Thoracic aorta (tissue), 2 donors: ENCODE measurements around the gene BCR. TPM values are rescaled to one million over a fixed set of nuclear protein-coding genes. Genes with fewer than 3 reads are reported as not detected.

ENCODE experiments used
- ATAC-seq: fragments of 150-250 bp; one replicate; pipeline ENCODE4 v1.8.0; 2017; ENCODE audit warnings: low read depth; ENCODE audit not compliant: insufficient number of reproducible peaks, low FRiP score
- DNase-seq: peaks from one replicate; pipeline ENCODE4 v3.0.0-alpha.2; 2020; ENCODE audit warnings: low spot score
- H3K27ac ChIP-seq, 2 donors: fragments of 200-600 bp; sonication (generic); 1 replicate in 1 of 2; 2 replicates in 1 of 2; pipeline ENCODE4 v1.5.1; 2016; ENCODE audit warnings: mild to moderate bottlenecking in 2 of 2, moderate library complexity in 2 of 2
- H3K27me3 ChIP-seq: fragments of 200-600 bp; sonication (generic); replicated peaks from 2 replicates; pipeline ENCODE4 v1.6.0; 2016; ENCODE audit warnings: mild to moderate bottlenecking; ENCODE audit not compliant: insufficient read depth
- H3K36me3 ChIP-seq: fragments of 200-600 bp; sonication (generic); one replicate; pipeline ENCODE4 v1.5.1; 2016
- H3K4me1 ChIP-seq, 2 donors: fragments of 200-600 bp; sonication (generic); 1 replicate in 1 of 2; 2 replicates in 1 of 2; pipeline versions ENCODE4 v1.5.1 to v1.6.0; 2016; ENCODE audit warnings: low read depth in 2 of 2, mild to moderate bottlenecking in 1 of 2; ENCODE audit not compliant: control insufficient read depth in 1 of 2
- H3K4me3 ChIP-seq: fragments of 200-600 bp; sonication (generic); 2 replicates; pipeline ENCODE4 v1.5.1; 2016; ENCODE audit warnings: mild to moderate bottlenecking
- H3K9me3 ChIP-seq: fragments of 200-600 bp; sonication (generic); 2 replicates; pipeline ENCODE4 v1.5.1; 2016
- total RNA-seq, 2 donors: library from RNA; depleted of rRNA; stranded (reverse); fragments of >200 nt; gene quantifications; one replicate each; pipeline versions ENCODE4 v1.1.0 to v1.2.3, GENCODE V29; 2016
- TF ChIP-seq, protein P1 (sequence below): fragments of 200-600 bp; sonication (generic); IDR thresholded peaks from one replicate; pipeline ENCODE4 v1.5.1; 2019; ENCODE audit warnings: antibody characterized with exemption

The BCR gene
- total RNA-seq, 2 donors from 2014 or later = 73.2 to 232 TPM

DNA sequence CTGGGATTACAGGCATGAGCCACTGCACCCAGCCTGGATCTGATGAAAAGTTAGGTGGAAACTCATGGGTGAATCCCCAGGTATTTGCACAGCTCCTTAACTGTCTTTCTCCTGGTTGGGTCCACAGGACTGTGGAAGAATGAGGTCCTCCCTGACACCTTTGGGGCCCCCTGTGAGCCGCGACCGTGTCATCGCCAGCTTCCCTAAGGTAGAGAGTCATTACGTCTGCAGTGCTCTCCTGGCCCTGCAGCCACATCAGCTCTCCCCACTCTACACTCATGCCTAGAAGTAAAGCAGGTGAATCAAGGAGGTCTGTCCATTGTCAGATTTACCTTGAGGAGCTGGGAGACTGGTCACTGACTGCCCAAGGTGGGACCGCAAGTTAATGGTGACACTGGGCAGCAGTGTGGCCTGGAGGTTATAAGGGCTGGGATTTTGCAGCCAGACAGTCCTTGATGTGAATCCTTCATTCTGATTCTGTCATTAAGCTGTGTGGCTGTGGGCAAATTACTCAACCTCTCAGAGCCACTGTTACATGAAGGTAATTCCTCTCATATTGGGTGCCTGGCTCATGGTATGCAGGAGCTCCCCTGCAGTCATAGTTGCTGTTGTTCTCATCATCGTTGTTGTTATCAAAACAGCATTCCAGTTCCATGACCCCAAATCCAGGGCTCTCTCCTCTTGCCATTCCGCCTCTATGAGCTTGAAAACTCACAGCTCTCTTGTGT lies 33.7 kb upstream of the BCR start:
- TF ChIP-seq, protein P1, sequence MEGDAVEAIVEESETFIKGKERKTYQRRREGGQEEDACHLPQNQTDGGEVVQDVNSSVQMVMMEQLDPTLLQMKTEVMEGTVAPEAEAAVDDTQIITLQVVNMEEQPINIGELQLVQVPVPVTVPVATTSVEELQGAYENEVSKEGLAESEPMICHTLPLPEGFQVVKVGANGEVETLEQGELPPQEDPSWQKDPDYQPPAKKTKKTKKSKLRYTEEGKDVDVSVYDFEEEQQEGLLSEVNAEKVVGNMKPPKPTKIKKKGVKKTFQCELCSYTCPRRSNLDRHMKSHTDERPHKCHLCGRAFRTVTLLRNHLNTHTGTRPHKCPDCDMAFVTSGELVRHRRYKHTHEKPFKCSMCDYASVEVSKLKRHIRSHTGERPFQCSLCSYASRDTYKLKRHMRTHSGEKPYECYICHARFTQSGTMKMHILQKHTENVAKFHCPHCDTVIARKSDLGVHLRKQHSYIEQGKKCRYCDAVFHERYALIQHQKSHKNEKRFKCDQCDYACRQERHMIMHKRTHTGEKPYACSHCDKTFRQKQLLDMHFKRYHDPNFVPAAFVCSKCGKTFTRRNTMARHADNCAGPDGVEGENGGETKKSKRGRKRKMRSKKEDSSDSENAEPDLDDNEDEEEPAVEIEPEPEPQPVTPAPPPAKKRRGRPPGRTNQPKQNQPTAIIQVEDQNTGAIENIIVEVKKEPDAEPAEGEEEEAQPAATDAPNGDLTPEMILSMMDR = no peak
- Histone ChIP-seq H3K36me3 (no peaks in the 10 kb centered on the region), H3K9me3 (no peaks in the 10 kb centered on the region), H3K4me1 (peaks cover 10 to 47% of the 10 kb centered on the region in 2 donors), H3K27ac (peak overlapping the region; percentile 52 to 54), H3K4me3 (no peak overlapping the region), H3K27me3 (no peaks in the 10 kb centered on the region)
- no peak for ATAC-seq
- DNase-seq = no peak

DNA sequence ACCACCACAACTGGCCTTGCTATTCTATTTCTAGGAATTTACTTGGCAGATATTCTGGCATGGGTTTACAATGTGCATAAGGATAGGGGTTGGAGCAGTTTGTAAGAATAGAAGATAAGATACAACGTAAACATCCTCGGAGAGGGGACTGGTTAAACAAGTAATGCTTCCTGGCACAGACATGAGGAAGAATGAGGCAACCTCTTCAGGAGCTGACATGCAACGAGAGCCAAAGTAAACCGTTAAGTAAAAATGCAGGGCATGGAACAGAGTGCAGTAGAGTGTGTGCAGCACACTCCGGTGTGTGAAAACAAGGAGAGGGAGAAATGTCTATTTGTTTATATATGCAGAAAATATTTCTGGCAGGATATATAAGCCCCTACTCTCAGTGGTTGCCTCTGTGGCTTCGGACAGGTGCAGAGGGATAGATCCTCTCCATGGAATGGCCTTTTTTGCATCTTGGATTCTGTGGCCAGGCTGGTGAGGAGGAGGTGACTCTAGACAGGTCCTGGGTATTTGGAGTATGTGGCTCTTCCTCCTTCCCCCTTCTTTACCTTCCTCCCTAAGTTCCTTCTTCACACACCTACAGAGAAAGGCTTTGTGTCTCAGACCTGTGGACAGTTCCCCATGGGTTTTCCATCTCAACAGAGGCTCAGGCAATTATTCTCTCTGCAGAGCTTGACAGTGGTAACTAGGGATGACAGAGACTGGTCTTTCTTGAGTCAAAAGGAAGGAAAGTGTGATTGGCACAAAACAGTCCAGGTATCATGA lies 32.5 kb upstream of the BCR start:
- no peak overlapping the region for H3K4me3 ChIP-seq
- H3K36me3 ChIP-seq = no peaks in the 10 kb centered on the region
- H3K4me1 ChIP-seq = peaks cover 6 to 35% of the 10 kb centered on the region in 2 donors
- no peak overlapping the region for H3K27ac ChIP-seq
- ATAC-seq = no peak
- no peak for DNase-seq
- H3K9me3 ChIP-seq = no peaks in the 10 kb centered on the region
- H3K27me3 ChIP-seq = no peaks in the 10 kb centered on the region
- TF ChIP-seq, protein P1 = no peak

DNA sequence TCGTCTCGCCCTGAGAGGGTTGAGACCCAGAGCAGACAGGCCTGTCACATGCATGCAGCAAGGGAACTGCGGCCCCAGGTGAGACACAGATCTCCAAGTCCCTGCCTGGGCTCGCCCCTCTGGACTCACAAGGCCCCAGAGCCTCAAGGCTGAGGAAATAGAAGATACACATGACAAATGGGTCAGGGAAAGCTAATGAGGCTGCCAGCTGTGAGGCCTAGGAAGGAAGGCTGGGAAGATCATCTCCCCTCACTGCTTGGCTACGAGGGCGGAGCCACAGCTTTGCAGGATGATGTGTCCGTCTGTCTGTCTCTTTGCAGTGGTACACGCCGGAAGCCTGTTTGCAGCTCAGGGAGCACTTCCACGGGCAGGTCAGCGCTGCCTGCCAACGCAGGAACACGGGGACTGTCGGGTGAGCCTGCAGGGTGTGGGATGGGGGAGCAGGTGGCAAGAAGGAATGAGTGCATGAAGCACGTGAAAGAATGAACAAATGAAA lies 30.5 kb upstream of the BCR start:
- Histone ChIP-seq H3K4me3 (no peak overlapping the region), H3K9me3 (no peaks in the 10 kb centered on the region), H3K27ac (no peak overlapping the region), H3K27me3 (no peaks in the 10 kb centered on the region), H3K4me1 (peaks cover 2 to 31% of the 10 kb centered on the region in 2 donors), H3K36me3 (no peaks in the 10 kb centered on the region)
- ATAC-seq (no peak), DNase-seq (no peak)
- TF ChIP-seq, protein P1 = no peak

DNA sequence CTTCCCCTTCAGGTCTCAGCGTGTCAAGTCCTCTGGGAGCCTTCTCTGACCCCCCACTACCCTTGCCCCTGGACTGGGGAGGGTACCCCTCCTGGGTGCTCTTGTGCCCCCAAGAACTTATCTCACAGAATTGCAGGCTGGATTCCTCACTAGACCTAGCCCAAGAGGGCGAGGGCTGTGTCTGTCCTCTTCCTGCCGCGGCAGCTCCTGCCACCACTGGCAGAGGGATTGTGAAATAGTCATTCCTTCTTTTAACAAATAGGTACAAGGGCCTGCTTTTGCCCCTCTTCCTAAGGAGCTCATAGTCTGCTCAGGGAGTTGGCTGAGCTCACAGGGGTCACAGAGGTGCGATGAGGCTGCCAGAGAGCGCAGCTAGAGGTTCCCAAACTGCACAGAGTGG lies 29.5 kb upstream of the BCR start:
- ATAC-seq (no peak), DNase-seq (no peak)
- Histone ChIP-seq H3K9me3 (no peaks in the 10 kb centered on the region), H3K36me3 (no peaks in the 10 kb centered on the region), H3K27me3 (no peaks in the 10 kb centered on the region), H3K4me1 (peaks cover 0 to 25% of the 10 kb centered on the region in 2 donors), H3K27ac (no peak overlapping the region), H3K4me3 (no peak overlapping the region)
- TF ChIP-seq, protein P1 = no peak

DNA sequence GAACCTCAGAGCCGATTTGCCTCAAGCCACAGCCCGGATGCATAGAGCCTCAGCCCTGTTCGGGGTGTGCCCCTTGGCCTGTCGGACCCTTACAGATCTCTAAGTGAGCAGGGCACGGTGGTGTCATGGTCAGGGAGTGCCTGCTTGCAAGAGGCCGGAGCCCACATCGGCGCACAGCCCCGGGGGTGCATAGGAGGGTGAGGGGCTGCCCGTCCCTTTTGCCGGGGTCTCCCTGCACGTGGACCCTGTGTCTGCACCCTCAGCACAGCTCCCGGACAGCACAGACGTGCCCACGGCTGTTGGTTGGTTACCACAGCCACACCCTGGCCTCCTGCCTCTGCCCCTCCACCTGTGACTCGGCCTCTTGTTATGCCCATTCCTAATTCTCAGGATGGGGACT lies 28.5 kb upstream of the BCR start:
- Histone ChIP-seq H3K4me3 (no peak overlapping the region), H3K27me3 (no peaks in the 10 kb centered on the region), H3K9me3 (no peaks in the 10 kb centered on the region), H3K4me1 (peaks cover 0 to 15% of the 10 kb centered on the region in 2 donors), H3K27ac (no peak overlapping the region), H3K36me3 (no peaks in the 10 kb centered on the region)
- ATAC-seq (no peak), DNase-seq (no peak)
- TF ChIP-seq, protein P1 = no peak
